ENCODE results near the gene PTPRN2.
"Not testable (repeated sequence)": the region's sequence is repeated elsewhere in the genome, so short reads cannot be mapped to it uniquely, and the experiment has no call there.

PTPRN2 gene

GRCh38 chr7:158301207-158301606, 286.4 kb downstream of the PTPRN2 start:
- TF ChIP-seq, protein P1, sequence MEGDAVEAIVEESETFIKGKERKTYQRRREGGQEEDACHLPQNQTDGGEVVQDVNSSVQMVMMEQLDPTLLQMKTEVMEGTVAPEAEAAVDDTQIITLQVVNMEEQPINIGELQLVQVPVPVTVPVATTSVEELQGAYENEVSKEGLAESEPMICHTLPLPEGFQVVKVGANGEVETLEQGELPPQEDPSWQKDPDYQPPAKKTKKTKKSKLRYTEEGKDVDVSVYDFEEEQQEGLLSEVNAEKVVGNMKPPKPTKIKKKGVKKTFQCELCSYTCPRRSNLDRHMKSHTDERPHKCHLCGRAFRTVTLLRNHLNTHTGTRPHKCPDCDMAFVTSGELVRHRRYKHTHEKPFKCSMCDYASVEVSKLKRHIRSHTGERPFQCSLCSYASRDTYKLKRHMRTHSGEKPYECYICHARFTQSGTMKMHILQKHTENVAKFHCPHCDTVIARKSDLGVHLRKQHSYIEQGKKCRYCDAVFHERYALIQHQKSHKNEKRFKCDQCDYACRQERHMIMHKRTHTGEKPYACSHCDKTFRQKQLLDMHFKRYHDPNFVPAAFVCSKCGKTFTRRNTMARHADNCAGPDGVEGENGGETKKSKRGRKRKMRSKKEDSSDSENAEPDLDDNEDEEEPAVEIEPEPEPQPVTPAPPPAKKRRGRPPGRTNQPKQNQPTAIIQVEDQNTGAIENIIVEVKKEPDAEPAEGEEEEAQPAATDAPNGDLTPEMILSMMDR (IDR thresholded peaks at IDR 0.05; ENCODE audit: low read depth, low read length), result no peak
- DNase-seq (ENCODE audit: extremely low read depth, low read depth), result no peak

DNA sequence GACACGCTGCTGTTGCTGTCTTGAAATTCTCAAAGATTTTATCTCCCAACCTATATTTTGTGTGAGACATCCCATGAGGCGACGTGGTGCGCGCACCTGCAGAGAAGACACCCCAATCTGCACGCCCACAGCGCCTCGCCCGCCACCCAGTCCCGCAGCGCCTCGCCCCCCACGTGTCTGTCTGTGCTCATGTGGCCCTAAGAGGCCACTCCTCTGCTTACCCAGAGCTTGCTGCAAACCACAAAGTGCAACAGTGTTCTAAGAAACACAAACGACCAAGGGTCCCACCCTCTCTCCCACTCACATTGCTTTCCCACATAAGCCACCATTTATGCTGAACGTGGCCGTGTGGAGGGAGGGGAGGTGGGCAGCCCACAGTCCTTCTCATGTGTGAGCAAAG, 287.2 kb downstream of the PTPRN2 start:
- TF ChIP-seq, protein P1 (IDR thresholded peaks at IDR 0.05; ENCODE audit: low read depth, low read length), result no peak

GRCh38 chr7:158299607-158300006, 288.0 kb downstream of the PTPRN2 start:
- TF ChIP-seq, protein P1 (IDR thresholded peaks at IDR 0.05; ENCODE audit: low read depth, low read length), result no peak
- no peak for DNase-seq (ENCODE audit: extremely low read depth, low read depth)

More for the DNA sequence above, 287.2 kb downstream of the PTPRN2 start:
- DNase-seq (ENCODE audit: extremely low read depth, low read depth), result no peak

- DNase-seq (ENCODE audit: extremely low read depth, low read depth), result no peak
- TF ChIP-seq, protein P1 (IDR thresholded peaks at IDR 0.05; ENCODE audit: low read depth, low read length), result no peak
Observed at GRCh38 chr7:158296798-158297104, 290.9 kb downstream of the PTPRN2 start.

DNA sequence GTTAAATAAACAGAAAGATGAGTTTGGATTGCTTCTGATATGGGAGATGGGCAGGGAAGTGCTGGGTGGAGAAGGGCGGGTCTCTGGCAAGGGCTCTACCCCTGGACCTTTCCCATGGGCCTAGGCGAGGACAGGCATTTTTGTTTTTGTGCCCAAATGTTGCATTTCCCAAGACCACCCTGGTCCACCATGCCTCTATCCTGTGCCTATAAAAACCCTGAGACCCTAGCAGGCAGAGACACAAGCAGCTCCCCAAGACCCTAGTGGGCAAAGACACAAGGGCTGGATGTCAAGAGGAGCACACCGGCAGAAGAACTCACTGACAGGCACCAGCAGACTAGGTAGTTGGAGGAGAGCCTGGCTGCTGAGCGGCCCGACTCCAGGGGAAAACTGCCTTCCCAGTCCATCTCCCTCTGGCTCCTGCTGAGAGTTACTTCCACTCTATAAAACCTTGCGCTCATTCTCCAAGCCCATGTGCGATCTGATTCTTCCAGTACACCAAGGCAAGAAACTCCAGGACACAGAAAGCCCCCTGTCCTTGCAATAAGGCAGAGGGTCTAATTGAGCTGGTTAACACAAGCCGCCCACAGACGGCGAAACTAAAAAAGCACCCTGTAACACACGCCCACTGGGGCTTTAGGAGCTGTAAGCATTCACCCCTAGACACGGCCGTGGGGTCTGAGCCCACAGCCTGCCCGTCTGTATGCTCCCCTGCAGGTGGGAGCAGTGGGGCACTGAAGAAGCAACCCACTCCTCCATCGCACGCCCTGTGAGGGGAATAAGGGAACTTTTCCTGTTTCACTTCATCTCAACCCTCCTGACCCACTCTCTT, 291.4 kb downstream of the PTPRN2 start:
- no peak for DNase-seq (ENCODE audit: extremely low read depth, low read depth)
- TF ChIP-seq, protein P1 (IDR thresholded peaks at IDR 0.05; ENCODE audit: low read depth, low read length), result no peak

DNA sequence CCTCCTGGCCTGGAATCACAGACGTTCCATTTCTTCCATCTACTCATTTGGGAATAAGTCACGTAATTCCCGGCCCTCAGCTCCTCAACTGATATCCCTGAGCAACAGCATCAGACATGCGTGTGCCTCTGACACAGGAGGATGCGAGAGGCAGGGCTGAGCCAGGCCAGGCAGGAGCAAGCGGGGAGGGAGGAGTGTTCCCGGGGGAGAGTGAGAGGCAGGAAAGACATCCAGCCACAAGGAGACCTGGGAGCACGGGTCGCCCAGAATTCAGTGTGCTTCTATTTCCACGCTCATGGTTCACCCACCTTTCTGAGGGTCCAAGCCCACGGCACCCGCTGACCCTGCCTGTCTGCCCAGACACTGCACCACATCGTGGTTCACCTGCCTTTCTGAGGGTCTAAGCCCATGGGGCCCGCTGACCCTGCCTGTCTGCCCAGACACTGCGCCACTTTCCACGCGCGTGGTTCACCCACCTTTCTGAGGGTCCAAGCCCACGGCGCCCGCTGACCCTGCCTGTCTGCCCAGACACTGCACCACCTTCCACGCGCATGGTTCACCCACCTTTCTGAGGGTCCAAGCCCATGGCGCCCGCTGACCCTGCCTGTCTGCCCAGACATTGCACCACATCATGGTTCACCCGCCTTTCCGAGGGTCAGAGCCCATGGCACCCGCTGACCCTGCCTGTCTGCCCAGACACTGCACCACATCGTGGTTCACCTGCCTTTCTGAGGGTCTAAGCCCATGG, 293.0 kb downstream of the PTPRN2 start:
- not testable (repeated sequence) for DNase-seq (ENCODE audit: extremely low read depth, low read depth)

DNA sequence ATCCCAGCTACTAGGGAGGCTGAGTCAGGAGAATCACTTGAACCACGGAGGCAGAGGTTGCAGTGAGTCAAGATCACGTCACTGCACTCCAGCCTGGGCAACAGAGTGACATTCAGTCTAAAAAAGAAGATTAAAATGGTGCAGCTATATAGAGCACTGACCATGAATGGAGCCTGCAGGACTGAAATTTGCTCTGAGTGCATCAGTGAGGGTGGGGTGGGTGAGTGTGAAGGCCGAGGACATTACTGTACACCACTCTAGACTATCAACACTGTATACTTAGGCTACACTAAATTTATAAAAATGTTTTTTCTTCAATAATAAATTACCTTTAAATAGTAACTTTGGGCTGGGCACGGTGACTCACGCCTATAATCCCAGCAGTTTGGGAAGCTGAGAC, 294.7 kb downstream of the PTPRN2 start:
- TF ChIP-seq, protein P1 (IDR thresholded peaks at IDR 0.05; ENCODE audit: low read depth, low read length), result no peak
- DNase-seq (ENCODE audit: extremely low read depth, low read depth), result no peak

Measured in AG09319 (cell line).